GM21367 (cell line): ENCODE measurements around the gene VGF.
"Not testable (repeated sequence)": the region's sequence is repeated elsewhere in the genome, so short reads cannot be mapped to it uniquely, and the experiment has no call there.

ENCODE experiments used
- ATAC-seq: cut with Tn5 transposase; IDR thresholded peaks from one replicate; pipeline ENCODE4 v1.9.1; 2021; ENCODE audit not compliant: unreplicated experiment

VGF gene

DNA sequence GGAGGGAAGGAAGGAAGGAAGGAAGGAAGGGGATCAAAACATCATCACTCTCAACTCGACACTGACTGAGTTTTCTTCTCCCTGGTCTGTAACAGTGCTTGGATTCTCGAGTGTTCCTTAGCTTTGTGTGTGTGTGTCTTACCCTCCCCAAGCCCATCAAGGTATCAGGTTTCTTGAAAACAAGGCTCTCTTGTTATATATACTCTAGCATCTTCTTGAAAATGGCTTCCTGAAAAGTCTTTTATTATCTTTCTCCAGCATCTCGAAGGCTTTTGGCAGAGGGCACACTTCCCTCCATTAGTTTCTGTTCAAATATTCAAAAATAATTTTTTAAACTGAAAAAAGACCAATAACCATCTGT is 25.1 kb downstream of the VGF start:
- ATAC-seq, result no peak

DNA sequence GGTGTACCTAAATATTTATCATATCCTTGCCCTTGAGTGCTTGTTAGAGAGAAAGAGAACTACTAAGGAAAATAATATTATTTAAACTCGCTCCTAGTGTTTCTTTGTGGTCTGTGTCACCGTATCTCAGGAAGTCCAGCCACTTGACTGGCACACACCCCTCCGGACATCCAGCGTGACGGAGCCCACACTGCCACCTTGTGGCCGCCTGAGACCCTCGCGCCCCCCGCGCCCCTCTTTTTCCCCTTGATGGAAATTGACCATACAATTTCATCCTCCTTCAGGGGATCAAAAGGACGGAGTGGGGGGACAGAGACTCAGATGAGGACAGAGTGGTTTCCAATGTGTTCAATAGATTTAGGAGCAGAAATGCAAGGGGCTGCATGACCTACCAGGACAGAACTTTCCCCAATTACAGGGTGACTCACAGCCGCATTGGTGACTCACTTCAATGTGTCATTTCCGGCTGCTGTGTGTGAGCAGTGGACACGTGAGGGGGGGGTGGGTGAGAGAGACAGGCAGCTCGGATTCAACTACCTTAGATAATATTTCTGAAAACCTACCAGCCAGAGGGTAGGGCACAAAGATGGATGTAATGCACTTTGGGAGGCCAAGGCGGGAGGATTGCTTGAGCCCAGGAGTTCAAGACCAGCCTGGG is 27.0 kb downstream of the VGF start:
- ATAC-seq, result no peak

DNA sequence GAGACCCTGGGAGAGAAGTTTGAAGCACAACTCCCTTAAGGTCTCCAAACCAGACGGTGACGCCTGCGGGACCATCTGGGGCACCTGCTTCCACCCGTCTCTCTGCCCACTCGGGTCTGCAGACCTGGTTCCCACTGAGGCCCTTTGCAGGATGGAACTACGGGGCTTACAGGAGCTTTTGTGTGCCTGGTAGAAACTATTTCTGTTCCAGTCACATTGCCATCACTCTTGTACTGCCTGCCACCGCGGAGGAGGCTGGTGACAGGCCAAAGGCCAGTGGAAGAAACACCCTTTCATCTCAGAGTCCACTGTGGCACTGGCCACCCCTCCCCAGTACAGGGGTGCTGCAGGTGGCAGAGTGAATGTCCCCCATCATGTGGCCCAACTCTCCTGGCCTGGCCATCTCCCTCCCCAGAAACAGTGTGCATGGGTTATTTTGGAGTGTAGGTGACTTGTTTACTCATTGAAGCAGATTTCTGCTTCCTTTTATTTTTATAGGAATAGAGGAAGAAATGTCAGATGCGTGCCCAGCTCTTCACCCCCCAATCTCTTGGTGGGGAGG is 27.6 kb downstream of the VGF start:
- no peak for ATAC-seq

DNA sequence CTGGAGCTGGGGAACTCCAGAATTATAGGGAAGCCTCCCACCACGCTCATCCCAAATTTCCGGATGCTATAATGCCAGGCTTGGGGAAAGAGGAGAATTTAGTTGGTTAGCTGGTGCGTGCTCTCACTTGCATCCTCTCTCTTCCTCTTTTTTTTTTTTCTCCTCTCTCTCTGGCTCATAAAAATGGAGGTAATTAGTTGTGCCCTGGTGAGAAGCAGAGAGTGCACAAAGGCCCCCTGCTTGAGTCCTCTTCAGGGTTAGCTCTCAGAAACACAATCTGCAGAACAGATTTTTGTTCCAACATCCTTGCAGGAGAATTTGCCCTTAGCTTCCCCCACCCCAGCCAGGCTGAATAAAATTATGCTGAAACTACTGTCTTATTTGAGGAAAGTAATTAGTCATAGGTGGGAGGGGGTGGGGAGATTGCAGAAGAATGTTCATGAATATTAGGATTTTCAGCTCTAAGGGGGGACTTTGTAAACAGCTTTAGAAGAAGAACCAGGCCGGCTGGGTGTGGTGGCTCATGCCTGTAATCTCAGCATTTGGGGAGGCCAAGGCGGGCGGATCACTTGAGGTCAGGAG is 30.9 kb downstream of the VGF start:
- no peak for ATAC-seq

DNA sequence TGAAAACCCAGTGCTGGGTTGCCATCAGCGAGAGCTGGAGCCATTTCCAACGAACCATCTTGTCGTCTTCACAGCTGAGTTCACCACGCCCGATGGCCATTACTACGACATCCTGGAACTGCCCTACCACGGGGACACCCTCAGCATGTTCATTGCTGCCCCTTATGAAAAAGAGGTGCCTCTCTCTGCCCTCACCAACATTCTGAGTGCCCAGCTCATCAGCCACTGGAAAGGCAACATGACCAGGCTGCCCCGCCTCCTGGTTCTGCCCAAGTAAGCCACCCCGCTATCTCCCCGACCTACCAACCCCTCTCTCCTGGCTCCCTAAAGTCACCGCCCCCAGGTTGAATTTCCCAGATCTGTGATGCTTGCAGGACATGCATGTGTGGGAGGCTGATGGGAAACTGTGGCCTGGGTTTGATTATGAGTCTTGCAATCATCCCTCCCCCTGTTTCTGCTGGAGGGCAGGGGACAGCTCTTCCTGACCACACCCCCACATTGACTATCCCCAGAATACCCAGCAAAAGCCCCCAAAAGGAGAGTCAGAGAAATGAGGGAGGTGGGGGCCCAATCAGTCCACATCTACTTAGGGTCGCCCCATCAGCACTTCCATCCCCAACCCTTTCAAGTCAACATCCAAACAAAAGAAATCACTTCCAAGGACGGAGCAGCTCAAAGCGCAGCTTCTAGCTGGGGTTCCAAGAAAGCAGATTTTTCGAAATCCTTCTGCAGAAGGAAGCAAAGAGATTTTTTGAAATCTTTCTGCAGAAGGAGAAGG is 31.6 kb downstream of the VGF start:
- no peak for ATAC-seq

DNA sequence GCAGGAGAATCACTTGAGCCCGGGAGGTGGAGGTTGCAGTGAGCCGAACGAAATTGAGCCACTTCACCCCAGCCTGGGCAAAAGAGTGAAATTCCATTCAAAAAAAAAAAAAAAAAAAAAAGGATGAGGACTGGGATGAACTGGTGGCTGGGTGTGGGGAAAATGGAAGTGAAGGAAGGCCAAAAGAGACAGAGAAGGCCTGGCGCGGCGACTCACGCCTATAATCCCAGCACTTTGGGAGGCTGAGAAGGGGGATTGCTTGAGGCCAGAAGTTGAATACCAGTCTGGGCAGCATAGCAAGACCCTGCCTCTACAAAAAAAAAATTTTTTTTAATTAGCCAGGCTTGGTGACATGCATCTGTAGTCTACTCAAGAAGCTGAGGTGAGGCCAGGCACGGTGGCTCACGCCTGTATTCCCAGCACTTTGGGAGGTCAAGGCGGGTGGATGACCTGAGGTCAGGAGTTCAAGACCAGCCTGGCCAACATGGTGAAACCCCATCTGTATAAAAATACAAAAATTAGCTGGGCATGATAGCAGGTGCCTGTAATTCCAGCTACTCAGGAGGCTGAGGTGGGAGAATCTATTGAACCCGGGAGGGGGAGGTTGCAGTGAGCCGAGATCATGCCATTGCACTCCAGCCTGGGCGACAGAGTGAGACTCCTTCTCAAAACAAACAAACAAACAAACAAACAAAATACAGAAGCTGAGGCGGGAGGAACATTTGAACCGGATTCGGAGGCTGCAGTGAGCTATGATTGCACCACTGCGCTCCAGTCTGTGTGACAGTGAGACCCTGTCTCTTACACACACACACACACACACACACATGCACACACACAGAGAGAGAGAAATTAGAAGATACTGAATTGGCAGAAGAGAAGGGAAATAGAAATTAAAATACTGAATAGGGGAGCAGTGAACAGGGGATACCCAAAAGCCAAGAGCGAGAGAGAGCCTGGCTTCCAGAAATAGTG is 32.5 kb downstream of the VGF start:
- ATAC-seq, result not testable (repeated sequence)

DNA sequence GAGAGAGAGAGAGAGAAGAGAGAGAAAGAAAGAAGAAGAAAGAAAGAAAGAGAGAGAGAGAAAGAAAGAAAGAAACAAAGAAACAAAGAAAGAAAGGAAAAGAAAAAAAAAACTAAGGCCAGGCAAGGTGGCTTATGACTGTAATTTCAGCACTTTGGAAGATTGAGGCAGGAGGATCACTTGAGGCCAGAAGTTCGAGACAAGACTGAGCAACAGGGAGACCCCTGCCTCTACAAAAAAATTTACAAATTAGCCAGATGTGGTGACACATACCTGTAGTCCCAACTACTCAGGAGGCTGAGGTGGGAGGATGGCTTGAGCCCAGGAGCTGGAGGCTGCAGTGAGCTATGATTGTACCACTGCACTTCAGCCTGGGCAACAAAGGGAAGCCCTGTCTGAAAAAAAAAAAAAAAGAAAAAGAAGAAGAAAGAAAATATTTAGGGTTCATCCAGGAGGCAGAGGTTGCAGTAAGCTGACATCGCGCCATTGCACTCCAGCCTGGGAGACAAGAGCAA is 35.7 kb downstream of the VGF start:
- no peak for ATAC-seq

DNA sequence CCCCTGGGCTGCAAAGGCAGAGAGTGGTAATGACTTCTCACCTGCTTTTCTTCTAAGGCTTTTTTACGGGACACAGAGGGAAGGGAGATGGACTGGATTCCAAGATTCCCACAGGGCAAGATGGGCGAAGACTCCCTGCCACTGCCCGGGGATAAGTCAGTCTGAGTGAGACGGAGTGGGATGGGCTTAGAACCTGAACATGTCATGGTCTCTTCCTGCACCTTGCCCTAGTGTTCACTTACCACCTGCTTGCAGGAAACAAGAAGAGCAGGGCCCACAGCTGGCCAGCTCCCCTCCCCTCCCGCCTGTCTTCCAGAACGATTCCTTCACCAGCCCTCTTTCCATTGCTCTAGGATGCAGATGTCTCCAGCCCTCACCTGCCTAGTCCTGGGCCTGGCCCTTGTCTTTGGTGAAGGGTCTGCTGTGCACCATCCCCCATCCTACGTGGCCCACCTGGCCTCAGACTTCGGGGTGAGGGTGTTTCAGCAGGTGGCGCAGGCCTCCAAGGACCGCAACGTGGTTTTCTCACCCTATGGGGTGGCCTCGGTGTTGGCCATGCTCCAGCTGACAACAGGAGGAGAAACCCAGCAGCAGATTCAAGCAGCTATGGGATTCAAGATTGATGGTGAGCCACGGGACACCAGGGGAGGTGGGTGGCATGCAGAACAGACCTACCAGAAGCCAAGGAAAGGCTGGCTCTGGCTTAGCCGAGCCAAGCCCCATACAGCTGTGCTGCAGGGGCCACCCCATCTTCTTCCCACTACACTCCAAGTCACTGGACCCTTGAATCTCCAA is 37.1 kb downstream of the VGF start:
- no peak for ATAC-seq

DNA sequence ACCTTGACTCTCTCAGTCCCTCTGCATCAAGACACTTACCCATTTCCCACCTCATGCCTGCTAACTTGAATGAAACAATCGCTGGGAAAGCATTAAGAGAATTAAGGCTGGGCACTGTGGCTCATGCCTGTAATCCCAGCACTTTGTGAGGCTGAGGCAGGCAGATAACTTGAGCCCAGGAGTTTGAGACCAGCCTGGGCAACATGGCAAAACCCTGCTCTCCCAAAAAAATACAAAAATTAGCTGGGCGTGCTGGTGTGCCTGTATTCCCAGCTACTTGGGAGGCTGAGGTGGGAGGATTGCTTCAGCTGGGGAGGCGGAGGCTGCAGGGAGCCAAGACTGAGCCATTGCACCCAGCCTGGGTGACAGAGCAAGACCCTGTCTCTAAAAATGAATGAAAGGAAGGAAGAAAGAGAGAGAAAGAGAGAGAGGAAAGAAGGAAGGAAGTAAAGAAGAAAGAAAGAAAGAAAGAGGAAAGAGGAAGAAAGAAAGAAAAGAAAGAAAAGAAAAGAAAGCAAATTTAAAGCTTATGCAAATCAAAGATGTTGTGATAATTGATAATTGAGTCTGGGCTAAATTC is 37.8 kb downstream of the VGF start:
- no peak for ATAC-seq

DNA sequence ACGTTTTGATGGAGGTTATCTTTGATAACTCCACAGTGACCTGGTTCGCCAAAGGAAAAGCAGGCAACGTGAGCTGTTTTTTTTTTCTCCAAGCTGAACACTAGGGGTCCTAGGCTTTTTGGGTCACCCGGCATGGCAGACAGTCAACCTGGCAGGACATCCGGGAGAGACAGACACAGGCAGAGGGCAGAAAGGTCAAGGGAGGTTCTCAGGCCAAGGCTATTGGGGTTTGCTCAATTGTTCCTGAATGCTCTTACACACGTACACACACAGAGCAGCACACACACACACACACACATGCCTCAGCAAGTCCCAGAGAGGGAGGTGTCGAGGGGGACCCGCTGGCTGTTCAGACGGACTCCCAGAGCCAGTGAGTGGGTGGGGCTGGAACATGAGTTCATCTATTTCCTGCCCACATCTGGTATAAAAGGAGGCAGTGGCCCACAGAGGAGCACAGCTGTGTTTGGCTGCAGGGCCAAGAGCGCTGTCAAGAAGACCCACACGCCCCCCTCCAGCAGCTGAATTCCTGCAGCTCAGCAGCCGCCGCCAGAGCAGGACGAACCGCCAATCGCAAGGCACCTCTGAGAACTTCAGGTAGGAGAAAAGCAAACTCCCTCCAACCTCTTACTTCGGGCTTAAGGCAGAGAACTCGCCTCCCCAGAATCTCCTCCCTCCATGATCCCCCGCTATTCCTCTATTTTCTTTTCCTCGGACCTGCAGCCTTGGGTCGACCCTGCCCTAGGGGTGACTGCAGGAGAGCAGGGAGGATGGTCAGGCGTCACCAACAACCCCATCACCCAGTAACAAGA is 38.5 kb downstream of the VGF start, which contains the start of gene SERPINE1:
SERPINE1 (plus strand) TSS at position 454 of the 809 bp plus-strand sequence. CDS start 1,290 bp downstream, outside the sequence.
- no peak for ATAC-seq

DNA sequence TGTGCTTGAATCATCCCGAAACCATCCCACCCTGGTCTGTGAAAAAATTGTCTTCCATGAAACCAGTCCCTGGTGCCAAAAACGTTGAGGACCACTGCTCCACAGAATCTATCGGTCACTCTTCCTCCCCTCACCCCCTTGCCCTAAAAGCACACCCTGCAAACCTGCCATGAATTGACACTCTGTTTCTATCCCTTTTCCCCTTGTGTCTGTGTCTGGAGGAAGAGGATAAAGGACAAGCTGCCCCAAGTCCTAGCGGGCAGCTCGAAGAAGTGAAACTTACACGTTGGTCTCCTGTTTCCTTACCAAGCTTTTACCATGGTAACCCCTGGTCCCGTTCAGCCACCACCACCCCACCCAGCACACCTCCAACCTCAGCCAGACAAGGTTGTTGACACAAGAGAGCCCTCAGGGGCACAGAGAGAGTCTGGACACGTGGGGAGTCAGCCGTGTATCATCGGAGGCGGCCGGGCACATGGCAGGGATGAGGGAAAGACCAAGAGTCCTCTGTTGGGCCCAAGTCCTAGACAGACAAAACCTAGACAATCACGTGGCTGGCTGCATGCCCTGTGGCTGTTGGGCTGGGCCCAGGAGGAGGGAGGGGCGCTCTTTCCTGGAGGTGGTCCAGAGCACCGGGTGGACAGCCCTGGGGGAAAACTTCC is 39.2 kb downstream of the VGF start:
- ATAC-seq, result no peak

DNA sequence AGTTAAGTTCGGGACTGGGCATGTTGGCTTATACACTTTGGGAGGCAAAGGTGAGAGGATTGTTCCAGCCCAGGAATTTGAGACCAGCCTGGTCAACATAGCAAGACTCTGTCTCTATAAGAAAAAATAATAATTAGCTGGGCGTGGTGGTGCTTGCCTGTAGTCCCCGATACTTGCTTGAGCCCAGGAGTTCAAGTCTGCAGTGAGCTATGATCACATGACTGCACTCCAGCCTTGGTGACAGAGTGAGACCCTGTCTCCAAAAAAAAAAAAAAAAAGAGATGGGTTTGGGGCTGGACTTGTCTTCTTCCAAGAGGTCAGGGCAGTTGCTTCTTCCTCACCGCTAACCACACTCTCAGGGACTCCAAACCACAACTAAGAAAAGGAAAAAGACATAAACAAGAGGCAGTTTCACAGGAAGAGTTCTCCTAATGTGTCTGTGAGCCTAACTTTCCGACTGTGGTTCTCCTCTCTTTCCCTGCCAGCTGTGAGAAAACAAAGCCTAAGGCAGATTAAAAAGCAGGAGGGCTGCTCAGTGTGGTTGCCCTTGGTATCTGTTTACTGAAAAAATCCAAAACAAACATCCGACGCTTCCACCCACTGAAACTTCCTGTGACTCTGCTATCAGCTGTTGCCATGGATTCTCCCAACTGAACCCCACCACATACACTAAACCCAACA is 40.9 kb downstream of the VGF start:
- ATAC-seq, result no peak

DNA sequence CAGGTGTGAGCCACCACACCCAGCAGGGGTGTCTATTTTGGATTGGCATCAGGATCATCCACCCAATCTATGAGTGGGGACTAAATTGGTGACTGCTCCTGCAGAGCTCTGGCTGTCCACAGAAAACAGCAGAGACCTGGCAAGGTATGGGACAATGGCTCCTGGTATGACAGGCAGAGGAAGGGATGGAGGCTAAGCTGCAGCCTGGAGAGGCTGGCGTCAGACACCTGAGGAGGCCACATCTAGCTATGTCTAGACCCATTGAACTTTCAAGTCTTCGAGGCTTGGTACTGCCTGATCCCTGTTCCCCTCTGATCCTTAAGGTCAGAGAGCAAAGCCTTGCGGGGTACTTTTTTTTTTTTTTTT is 41.7 kb downstream of the VGF start:
- ATAC-seq, result no peak

DNA sequence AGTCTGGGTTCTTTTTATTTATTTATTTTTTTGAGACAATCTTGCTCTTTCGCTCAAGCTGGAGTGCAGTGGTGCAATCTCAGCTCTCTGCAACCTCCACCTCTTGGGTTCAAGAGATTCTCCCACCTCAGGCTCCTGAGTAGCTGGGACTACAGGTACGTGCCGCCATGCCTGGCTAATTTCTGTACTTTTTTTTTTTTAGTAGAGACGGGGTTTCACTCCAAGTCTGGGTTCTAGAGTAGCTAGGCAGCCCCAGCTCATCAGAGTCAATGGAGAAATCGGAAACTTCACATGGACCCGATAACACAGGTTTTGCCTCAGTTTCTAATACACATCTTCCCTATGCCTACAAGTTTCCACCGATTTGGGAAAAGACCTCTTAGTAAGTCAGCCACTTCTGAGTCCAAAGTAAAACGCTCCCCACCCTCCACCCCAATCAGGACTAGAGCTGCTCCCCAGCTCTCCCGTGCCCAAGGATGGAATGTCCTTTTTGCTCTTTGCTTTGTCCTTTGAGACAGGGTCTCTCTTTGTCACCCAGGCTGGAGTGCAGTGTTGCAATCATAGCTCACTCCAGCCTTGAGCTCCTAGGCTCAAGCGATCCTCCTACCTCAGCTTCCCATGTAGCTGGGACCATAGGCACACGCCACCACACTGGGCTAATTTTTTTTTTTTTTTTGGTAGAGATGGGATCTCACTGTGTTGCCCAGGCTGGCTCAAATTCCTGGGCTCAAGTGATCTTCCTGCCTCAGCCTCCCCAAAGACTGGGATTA is 42.3 kb downstream of the VGF start:
- no peak for ATAC-seq

DNA sequence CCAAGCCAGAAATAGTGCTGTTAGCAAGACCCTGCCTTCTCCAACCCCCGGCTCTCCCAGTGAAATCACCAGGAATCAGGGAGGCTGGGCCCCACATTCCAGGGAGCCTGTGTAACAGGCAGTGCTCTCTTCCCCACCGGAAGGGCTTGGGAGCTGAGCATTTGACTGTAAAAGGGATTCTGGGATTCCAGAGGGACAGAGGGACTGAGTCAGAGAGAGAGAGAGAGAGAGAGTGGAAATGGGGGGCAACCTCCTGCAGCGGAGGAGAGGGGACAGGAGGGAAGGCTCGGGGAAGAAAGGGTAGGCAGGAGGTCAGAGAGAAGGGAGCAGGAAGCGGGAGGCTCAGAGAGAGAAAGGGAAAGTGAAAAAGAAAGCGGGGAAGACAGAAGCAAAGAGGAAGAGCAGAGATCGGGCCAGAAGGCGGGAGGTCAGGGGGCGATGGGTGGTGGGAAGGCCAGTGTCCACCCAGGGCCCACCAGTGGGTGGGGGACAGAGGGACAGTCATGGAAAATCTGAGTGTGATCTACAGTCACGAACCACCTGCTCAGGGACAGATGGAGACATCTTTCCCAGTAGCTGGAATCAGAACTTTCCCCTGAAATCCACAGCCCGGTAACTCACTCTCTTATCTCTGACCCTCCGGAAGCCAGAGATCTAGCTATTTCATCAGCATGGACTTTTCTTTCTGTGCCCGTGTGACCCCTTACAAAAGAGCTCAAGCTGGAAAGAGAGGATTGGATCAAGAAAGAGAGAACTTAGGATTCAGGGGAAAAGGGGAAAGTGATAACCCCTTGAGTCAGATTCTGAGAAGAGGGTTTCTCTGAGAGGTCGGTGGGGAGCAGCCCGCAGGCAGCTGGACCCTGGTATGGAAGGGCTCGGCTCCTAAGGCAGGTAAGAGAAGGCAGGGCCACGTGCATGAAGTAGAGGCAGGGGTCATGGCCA is 43.1 kb downstream of the VGF start:
- ATAC-seq, result no peak

DNA sequence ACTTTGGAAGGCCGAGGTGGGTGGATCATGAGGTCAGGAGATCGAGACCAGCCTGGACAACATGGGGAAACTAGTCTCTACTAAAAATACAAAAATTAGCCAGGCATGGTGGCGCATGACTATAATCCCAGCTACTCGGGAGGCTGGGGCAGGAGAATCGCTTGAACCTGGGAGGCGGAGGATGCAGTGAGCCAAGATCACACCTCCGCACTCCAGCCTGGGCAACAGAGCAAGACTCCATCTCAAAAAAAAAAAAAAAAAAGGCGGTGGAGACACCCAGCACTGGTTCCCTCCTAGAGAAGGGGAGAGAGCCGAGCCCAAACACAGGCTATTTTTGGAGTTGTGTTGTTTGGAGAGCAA is 43.8 kb downstream of the VGF start:
- ATAC-seq, result not testable (repeated sequence)
